CD4-positive, alpha-beta T cell treated with Interleukin-4 for 4 hours (primary cell): ENCODE measurements around the gene FAM193B.

ENCODE experiments used
- DNase-seq: peaks from one replicate; pipeline ENCODE4 v3.0.0-alpha.2; 2020

The FAM193B gene

GRCh38 chr5:177483042-177483441, 71.3 kb downstream of the FAM193B start:
- no peak for DNase-seq

DNA sequence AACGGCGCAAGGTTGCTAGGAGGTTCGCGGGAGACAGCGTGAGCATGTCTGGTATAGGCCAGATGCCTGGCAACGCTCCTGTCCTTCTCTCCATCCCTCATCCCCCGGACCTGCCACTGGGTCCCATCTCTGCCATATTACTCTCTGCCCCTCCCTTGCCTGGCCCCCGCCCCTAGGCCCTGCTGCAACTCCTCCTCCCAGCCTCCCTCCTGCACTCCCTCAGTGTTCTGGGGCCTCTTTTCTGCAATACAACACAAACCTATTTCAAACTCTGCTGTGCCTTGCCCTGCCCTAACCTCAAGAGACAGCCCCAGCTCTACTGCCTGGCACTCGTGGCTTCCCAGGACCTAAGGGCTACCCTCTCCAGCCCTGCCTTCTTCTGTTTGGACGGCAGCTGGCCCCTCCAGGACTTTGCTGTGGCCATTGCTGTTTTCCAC, 72.0 kb downstream of the FAM193B start:
- no peak for DNase-seq

- DNase-seq = no peak
These were observed 74.6 kb downstream of the FAM193B start for GRCh38 chr5:177479774-177480173.

DNA sequence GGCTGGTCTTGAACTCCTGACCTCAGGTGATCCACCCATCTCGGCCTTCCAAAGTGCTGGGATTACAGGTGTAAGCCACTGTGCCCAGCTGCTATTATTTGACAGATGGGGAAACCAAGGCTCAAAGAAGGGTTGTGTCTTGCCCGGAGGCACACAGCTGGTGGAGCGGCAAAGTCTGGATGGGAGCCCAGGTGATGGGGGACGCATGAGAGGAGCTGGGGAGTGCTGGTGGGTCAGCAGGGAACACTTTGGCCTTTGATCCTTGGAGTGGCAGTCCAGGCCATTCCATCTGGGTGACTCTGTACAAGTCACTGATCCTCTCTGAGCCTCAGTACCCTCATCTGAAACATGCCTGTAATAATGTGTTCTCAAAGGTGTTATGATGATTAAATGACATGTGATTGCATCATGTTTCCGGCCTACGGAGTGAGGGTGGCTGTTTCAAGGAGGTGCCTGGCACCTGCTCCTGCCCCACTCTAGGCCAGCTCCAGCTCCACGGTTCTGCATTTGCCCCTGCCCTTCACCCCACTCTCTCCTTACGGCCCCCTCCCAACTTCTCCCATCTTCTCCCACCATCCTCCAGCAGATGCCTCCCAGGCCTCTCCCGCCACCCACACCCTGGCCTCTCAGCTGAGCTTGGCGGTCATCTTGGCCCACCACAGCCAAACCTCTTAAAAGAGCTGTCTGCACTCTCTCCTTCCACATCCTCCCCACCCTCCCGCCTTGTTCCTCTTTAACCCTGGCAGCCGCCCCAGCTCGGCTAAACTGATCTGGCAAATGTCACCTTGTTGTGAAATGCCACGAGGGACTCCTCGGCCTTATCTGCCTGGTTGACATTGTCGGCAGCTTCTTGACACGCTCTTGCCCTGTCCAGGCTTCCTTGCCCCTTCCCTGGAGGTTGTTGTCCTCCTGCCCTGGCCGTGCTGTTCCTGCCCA, 75.4 kb downstream of the FAM193B start:
- DNase-seq = peak; percentile 21

- no peak for DNase-seq
These were observed 76.5 kb downstream of the FAM193B start for GRCh38 chr5:177477701-177478477.

- no peak for DNase-seq
These were observed 77.7 kb downstream of the FAM193B start for GRCh38 chr5:177476531-177477233.

DNA sequence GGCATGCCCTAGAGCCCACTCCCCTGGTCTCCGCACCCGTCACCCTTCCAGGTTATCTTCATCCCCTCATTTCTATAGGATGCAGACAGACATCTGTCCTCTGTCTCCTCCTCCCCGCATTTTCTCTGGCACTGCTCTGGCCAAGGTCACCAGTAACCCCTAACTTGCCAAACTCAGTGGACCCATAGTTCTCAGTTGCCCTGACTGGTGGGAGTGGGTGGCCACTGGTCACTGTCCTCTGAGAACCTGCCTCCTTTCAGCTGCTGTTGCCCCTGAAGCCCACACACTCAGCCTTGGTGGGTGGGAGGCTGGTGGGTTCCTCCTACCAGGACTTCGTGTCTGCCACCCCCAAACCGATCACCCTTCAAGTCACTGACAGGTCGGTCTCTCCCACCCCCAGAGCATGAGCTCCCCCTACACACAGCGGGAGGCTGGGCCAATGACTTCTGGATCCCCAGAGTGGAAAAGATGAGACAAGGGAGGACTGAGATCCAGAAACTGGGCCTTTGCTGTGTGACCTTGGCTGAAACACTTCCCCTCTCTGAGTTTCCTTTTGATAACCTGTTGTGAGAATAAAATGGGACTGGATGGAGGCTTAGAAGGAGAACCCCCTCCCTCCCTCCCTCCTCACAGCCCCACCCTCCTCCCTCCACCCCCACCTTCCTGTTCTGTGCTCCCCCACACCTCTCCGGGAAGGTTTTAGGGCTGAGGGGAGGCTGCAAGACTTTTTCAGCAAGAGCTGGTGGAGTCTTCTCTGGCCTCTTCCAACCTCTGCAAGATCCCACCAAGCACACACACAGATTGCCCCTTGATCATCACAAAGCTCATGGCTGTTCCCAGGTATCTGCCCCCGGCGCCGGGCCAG, 78.6 kb downstream of the FAM193B start:
- DNase-seq = no peak

DNA sequence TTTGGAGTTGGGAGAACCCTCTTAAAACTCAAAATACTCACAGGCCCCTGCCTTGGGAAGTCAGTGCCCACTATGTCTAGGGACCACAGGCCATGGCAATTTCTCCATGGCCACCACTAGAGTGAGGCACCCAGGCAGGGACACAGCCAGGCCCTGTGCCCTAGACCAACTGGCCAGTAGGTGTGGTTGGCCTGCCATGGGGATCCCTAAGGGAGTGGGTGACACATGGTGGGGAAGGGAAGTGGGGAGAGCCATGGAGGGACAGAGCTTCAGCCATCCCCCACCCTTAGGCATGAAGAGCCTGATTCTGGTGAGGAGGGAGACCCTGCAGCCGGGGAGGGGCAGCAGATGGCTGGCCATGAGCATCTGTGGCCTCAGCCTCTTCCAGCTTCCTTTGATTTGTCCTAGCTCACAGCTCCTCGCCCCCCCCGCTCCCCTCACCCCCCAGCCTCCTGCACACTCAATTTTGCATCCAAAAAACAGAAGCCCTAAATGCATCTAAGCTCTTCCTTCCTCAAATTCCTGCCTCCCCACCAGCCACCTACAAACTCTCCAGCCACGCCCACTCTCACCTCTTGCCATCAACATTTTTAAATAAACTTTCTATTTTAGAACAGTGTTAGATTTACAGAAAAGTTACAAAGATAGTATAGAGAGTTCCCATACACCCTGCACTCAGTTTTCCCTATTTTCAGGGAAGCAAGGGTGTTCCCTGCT, 79.4 kb downstream of the FAM193B start:
- DNase-seq = no peak

GRCh38 chr5:177474002-177474476, 80.3 kb downstream of the FAM193B start:
- DNase-seq = no peak

GRCh38 chr5:177473443-177474001, 80.8 kb downstream of the FAM193B start, which contains the start of gene DBN1:
Gene DBN1 (minus strand): TSS chr5:177473634. CDS start chr5:177473521, 113 bp downstream.
- no peak for DNase-seq

DNA sequence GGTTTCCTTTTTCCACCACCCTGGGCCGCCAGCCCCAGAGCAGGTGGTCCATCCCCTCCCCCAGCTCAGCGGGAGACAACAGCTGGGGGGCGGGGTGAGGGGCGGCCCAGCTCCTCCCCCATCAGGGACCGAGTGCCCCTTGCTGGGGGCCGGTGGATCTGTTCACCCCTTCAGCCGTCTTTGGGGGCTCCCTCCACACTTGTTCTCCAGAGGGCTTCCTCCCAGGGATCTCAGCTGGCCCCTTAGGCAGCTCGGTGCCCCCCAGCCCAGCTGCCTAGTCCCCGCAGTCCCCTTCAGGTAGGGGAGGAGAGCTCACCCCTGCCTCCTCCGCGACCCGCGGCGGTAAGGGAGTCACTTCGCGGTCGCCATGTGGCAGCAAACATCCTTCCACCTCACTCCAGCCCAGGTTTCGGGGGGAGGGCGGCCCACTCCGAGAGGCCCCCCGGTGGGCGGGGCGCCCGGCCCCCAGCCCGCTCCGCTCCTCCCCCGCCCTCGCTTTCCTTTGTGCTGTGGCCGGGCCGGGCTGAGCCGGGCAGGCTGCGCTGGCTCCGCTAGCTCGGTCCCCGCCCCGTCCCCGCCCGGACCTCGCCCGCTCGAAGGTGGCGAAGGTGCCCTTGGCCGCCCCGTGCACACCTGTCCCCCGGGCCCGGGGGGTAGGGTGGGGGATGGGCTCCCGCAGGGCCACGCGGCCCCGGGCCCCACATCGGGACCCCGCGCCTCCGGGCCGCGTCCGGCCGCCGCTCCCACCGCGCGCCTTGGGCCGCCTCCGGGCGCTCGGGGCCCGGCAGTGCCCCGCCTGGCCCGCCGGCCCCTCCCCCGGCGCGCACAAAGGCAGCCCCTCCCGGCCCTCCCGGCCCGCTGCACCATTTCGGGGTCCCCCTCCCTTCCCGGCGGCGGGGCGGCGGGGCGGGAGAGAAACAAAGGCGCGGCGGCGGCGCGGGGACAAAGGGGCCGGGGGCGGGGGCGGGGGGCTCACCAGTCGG, 81.6 kb downstream of the FAM193B start:
- DNase-seq = peak; percentile 40

DNA sequence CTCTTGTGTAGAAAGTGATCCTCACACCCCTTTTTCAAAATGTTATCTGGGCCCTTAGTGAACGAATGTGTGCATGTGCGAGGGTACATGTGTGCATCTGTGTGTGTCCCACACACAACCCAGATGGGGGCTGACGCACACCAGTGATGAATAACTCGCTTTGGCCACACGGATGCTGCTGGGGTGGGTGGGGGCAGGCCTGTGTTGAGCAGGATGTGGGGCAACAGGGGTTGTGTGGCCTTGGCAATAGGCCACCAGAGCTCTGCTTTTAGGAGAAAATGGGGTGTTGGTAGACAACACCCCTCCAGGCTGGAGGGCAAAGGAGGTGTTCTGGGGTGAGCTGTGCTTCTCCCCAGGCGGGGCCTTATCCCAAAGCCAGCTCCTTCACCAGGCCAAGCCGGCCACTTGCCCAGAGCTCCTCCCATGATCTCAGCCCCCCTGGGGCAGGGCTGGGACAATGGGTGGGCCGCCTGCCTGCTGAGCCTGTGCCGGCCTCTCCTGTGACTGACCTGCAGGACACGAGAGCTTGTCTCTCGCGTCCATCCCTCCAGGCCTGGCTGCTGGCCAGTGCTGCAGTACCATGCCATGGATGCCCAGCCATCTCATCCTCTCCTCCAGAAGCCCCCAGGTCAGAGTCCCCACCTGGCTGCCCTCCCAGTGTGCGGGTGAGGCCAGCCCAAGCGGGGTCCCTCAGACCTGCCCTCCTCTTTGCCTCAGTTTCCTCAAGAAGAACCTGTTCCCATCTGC, 82.6 kb downstream of the FAM193B start:
- DNase-seq = peak; percentile 42

- DNase-seq = no peak
These were observed 83.4 kb downstream of the FAM193B start for GRCh38 chr5:177470759-177471536.
